KMS-11 (cell line): ENCODE results near the gene MGME1.
A peak's percentile ranks its signal among the peaks of the same experiment; 100 is the strongest.

Source experiments
- H2AFZ ChIP-seq: fragments of 200-600 bp; sonication (generic); 2 replicates; pipeline ENCODE4 v1.6.1; 2016; ENCODE audit warnings: antibody characterized with exemption, mixed run types, low read depth
- H3K27ac ChIP-seq: fragments of 200-600 bp; sonication (generic); 2 replicates; pipeline ENCODE4 v1.6.1; 2016; ENCODE audit warnings: mild to moderate bottlenecking, mixed run types
- H3K27me3 ChIP-seq: fragments of 200-600 bp; sonication (generic); 2 replicates; pipeline ENCODE4 v1.6.1; 2017; ENCODE audit warnings: mild to moderate bottlenecking, low read depth, mixed run types, moderate library complexity; ENCODE audit not compliant: insufficient read depth
- H3K36me3 ChIP-seq: fragments of 200-600 bp; sonication (generic); 2 replicates; pipeline ENCODE4 v1.6.1; 2017; ENCODE audit warnings: mild to moderate bottlenecking, mixed run types; ENCODE audit not compliant: insufficient read depth
- H3K4me1 ChIP-seq: fragments of 200-600 bp; sonication (generic); 2 replicates; pipeline ENCODE4 v1.6.1; 2016; ENCODE audit warnings: mild to moderate bottlenecking, low read depth, mixed run types; ENCODE audit not compliant: poor library complexity, severe bottlenecking
- H3K4me2 ChIP-seq: fragments of 200-600 bp; sonication (generic); 2 replicates; pipeline ENCODE4 v1.7.0; 2016; ENCODE audit warnings: mild to moderate bottlenecking, mixed run types
- H3K4me3 ChIP-seq: fragments of 200-600 bp; sonication (generic); IDR thresholded peaks from 2 replicates; pipeline ENCODE4 v1.6.1; 2017; ENCODE audit warnings: low read depth, low read length, mixed read lengths; ENCODE audit not compliant: insufficient read depth
- H3K79me2 ChIP-seq: fragments of 200-600 bp; sonication (generic); 2 replicates; pipeline ENCODE4 v1.6.1; 2016; ENCODE audit warnings: low read depth, mixed run types; ENCODE audit not compliant: insufficient read depth
- H3K9ac ChIP-seq: fragments of 200-600 bp; sonication (generic); 2 replicates; pipeline ENCODE4 v1.6.1; 2016; ENCODE audit warnings: mild to moderate bottlenecking, mixed run types
- H4K20me1 ChIP-seq: fragments of 200-600 bp; sonication (generic); 2 replicates; pipeline ENCODE4 v1.6.1; 2016; ENCODE audit warnings: mild to moderate bottlenecking, mixed run types; ENCODE audit not compliant: insufficient read depth
- TF ChIP-seq, protein P1 (sequence below): fragments of 200-600 bp; sonication (generic); conservative IDR thresholded peaks from 2 replicates; pipeline ENCODE4 v1.6.1; 2017; ENCODE audit warnings: low read depth, mild to moderate bottlenecking, antibody characterized with exemption, low read length, moderate library complexity, mixed read lengths

MGME1 gene

DNA sequence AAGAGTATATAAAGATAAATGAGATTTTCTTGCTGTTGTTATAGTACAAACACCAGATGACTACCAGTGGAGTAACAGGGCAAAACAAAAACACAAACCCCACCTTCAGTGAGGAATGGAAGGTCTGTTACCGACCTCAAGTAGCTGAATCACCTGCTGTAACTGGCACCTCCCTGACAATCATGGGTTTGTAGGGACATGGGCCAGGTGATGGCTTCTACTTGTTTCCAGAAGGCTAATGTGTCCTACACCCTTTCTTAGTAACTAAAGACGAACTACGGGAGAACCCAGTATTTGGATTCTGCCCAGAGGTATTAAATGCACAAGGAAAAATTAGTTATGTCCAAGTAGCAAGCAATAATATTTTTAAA is 27.0 kb upstream of the MGME1 start:
- TF ChIP-seq, protein P1, sequence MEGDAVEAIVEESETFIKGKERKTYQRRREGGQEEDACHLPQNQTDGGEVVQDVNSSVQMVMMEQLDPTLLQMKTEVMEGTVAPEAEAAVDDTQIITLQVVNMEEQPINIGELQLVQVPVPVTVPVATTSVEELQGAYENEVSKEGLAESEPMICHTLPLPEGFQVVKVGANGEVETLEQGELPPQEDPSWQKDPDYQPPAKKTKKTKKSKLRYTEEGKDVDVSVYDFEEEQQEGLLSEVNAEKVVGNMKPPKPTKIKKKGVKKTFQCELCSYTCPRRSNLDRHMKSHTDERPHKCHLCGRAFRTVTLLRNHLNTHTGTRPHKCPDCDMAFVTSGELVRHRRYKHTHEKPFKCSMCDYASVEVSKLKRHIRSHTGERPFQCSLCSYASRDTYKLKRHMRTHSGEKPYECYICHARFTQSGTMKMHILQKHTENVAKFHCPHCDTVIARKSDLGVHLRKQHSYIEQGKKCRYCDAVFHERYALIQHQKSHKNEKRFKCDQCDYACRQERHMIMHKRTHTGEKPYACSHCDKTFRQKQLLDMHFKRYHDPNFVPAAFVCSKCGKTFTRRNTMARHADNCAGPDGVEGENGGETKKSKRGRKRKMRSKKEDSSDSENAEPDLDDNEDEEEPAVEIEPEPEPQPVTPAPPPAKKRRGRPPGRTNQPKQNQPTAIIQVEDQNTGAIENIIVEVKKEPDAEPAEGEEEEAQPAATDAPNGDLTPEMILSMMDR, result no peak
- peaks cover 4% of the 10 kb centered on the region; the same call in 1 of the 2 replicates for H3K79me2 ChIP-seq
- H3K9ac ChIP-seq, result no peak overlapping the region
- no peak overlapping the region for H3K4me3 ChIP-seq
- no peaks in the 10 kb centered on the region for H3K27me3 ChIP-seq
- H4K20me1 ChIP-seq, result peaks cover 15% of the 10 kb centered on the region; the same call in 1 of the 2 replicates
- peaks cover 71% of the 10 kb centered on the region for H3K4me1 ChIP-seq
- no peaks in the 10 kb centered on the region for H3K36me3 ChIP-seq
- H3K27ac ChIP-seq, result no peak overlapping the region
- peak overlapping the region; percentile 36; the same call in 1 of the 2 replicates for H3K4me2 ChIP-seq
- H2AFZ ChIP-seq, result no peak overlapping the region

DNA sequence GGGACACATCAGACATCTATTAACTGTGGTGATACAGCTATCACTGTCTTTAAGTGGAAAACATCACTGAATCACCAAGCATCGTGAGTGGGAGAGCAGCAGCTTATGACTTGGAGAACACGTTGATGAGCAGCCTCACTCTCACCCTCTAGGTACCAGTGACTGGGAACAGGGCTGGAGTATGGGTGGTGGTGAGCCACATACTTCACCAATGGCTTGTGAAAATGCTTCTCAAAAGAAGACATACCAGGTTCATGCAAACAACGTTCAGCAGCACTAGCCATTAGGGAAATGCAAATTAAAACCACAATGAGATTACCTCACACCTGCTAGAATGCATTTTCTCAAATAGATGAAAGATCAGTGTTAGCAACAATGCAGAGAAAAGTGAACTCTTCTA is 25.5 kb upstream of the MGME1 start:
- TF ChIP-seq, protein P1, result no peak
- Histone ChIP-seq H3K4me3 (no peak overlapping the region), H2AFZ (no peak overlapping the region), H3K9ac (no peak overlapping the region), H3K27ac (peak overlapping the region; percentile 12; the same call in 1 of the 2 replicates), H3K36me3 (peaks cover 14% of the 10 kb centered on the region; the same call in 1 of the 2 replicates), H3K4me1 (peaks cover 81% of the 10 kb centered on the region), H3K79me2 (peaks cover 5% of the 10 kb centered on the region; the same call in 1 of the 2 replicates), H3K27me3 (no peaks in the 10 kb centered on the region), H3K4me2 (peak overlapping the region; percentile 50; the same call in 1 of the 2 replicates), H4K20me1 (peaks cover 15% of the 10 kb centered on the region; the same call in 1 of the 2 replicates)

DNA sequence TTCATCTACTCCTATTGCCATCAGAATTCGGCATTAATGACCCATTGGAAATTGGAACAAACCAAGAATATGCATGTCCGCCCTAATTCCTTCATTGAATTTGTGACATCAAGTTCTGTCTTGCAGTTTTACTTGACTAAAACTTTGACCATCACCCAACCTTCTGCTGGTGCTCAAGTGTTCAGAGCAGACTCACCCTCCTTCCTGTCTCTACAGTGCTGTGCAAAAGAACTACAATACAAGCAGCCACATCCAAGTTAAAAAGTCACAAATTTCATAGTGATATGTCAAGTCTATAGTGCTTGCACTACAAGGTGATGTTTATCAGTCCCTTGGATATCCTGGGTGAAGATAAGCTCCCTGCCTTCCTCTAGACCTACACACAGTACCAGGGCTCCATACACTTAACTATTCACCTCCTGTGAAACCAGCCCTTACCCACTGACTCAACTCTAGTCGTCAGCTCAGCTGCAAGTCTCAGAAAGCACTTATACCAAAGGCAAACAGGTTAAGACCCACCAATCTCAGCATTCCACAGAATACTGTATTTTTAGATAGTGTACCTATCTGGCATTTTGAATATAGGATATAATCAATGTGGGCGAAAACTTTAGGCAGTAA is 23.9 kb upstream of the MGME1 start:
- peaks cover 10% of the 10 kb centered on the region; the same call in 1 of the 2 replicates for H3K79me2 ChIP-seq
- H3K4me2 ChIP-seq, result no peak overlapping the region
- H3K27ac ChIP-seq, result no peak overlapping the region; the same call in 1 of the 2 replicates
- peaks cover 15% of the 10 kb centered on the region; the same call in 1 of the 2 replicates for H4K20me1 ChIP-seq
- TF ChIP-seq, protein P1, result no peak
- H3K4me3 ChIP-seq, result no peak overlapping the region
- no peaks in the 10 kb centered on the region for H3K27me3 ChIP-seq
- H2AFZ ChIP-seq, result no peak overlapping the region
- H3K36me3 ChIP-seq, result peaks cover 14% of the 10 kb centered on the region; the same call in 1 of the 2 replicates
- peaks cover 87% of the 10 kb centered on the region for H3K4me1 ChIP-seq
- no peak overlapping the region for H3K9ac ChIP-seq

DNA sequence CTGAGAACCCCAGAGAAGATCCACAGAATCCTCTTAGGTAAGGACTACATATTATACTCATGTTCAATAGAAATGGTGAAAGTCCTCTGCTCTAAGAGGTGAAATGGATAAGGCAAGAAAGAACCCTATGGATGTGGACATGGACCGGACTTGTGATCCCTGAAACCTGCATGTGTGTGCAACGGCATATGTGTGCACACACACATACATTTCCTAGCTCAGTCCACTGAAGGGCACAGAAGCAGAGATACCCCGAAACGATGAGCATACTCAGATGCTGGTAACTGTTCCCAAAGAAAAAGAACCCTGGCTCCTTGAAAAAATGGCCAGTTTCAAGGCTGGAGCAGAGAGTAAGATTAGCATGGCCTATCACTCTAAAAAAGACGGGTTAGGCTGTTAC is 22.8 kb upstream of the MGME1 start:
- H2AFZ ChIP-seq, result no peak overlapping the region
- H3K27me3 ChIP-seq, result no peaks in the 10 kb centered on the region
- peaks cover 10% of the 10 kb centered on the region; the same call in 1 of the 2 replicates for H3K79me2 ChIP-seq
- TF ChIP-seq, protein P1, result no peak
- H3K27ac ChIP-seq, result no peak overlapping the region; the same call in 1 of the 2 replicates
- H3K4me3 ChIP-seq, result no peak overlapping the region
- peaks cover 14% of the 10 kb centered on the region; the same call in 1 of the 2 replicates for H3K36me3 ChIP-seq
- peaks cover 15% of the 10 kb centered on the region; the same call in 1 of the 2 replicates for H4K20me1 ChIP-seq
- peaks cover 86% of the 10 kb centered on the region for H3K4me1 ChIP-seq
- no peak overlapping the region for H3K9ac ChIP-seq
- no peak overlapping the region for H3K4me2 ChIP-seq
